OCI-LY7 (cell line): Measurements from ENCODE around the gene COBL.

Experiments used
- EZH2phosphoT487 ChIP-seq: fragments of 200-600 bp; sonication (generic); IDR thresholded peaks from 2 replicates; pipeline ENCODE4 v1.6.1; 2018; ENCODE audit warnings: low read depth, borderline replicate concordance, mild to moderate bottlenecking, mixed run types, antibody characterized with exemption, low read length, moderate library complexity, mixed read lengths
- TF ChIP-seq, protein P1 (sequence below): fragments of 200-600 bp; sonication (generic); conservative IDR thresholded peaks from 2 replicates; pipeline ENCODE4 v1.5.1; 2014; ENCODE audit warnings: mild to moderate bottlenecking, antibody characterized with exemption, low read length, moderate library complexity, mixed read lengths

DNA sequence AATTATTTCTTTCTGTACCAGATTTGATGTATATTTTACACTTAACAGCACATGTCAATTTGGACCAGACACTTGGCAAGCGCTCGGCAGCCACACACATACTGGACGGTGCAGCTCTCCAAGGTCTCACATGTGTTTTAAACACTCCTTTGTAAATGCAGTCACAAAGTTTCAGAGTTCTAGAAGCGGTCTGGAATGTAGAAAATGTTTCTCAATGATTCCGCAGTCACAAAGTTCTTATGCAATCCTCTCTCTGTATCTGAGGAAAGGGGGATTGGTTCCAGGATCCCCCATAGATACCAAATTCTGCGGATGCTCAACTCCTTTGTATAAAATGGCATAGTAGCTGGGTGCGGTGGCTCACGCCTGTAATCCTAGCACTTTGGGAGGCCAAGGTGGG is 280.9 kb downstream of the COBL start:
- TF ChIP-seq, protein P1, sequence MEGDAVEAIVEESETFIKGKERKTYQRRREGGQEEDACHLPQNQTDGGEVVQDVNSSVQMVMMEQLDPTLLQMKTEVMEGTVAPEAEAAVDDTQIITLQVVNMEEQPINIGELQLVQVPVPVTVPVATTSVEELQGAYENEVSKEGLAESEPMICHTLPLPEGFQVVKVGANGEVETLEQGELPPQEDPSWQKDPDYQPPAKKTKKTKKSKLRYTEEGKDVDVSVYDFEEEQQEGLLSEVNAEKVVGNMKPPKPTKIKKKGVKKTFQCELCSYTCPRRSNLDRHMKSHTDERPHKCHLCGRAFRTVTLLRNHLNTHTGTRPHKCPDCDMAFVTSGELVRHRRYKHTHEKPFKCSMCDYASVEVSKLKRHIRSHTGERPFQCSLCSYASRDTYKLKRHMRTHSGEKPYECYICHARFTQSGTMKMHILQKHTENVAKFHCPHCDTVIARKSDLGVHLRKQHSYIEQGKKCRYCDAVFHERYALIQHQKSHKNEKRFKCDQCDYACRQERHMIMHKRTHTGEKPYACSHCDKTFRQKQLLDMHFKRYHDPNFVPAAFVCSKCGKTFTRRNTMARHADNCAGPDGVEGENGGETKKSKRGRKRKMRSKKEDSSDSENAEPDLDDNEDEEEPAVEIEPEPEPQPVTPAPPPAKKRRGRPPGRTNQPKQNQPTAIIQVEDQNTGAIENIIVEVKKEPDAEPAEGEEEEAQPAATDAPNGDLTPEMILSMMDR: no peak
- TF ChIP-seq EZH2phosphoT487: no peak
